Osteoblast (primary cell): ENCODE results near the gene C13orf42. TPM values are rescaled to one million over a fixed set of nuclear protein-coding genes. Genes with fewer than 3 reads are reported as not detected.

Experiments used
- DNase-seq: peaks from one replicate; pipeline ENCODE4 v3.0.0; 2011; ENCODE audit warnings: low spot score, mixed read lengths; ENCODE audit not compliant: insufficient read length; ENCODE audit errors: missing footprints
- H2AFZ ChIP-seq: 2 replicates; pipeline ENCODE4 v1.6.0; 2011; ENCODE audit warnings: mild to moderate bottlenecking, low read length
- H3K27ac ChIP-seq: 2 replicates; pipeline ENCODE4 v1.5.1; 2011; ENCODE audit warnings: mild to moderate bottlenecking, low read depth, low read length, moderate library complexity
- H3K27me3 ChIP-seq: 2 replicates; pipeline ENCODE4 v1.6.0; 2012; ENCODE audit warnings: mild to moderate bottlenecking, control low read depth, inconsistent platforms, low read length, moderate library complexity; ENCODE audit not compliant: insufficient read depth
- H3K36me3 ChIP-seq: 2 replicates; pipeline ENCODE4 v1.5.1; 2011; ENCODE audit warnings: mild to moderate bottlenecking, low read length, control low read depth, moderate library complexity; ENCODE audit not compliant: insufficient read depth
- H3K4me1 ChIP-seq: 2 replicates; pipeline ENCODE4 v1.5.1; 2011; ENCODE audit warnings: mild to moderate bottlenecking, low read length, control low read depth, moderate library complexity; ENCODE audit not compliant: insufficient read depth
- H3K4me2 ChIP-seq: 2 replicates; pipeline ENCODE4 v1.6.0; 2011; ENCODE audit warnings: mild to moderate bottlenecking, low read length; ENCODE audit not compliant: insufficient read depth
- H3K4me3 ChIP-seq: fragments of 200-600 bp; sonication (generic); 3 replicates; pipeline ENCODE4 v1.5.1; 2012; ENCODE audit warnings: mild to moderate bottlenecking, low read length, inconsistent platforms; ENCODE audit not compliant: insufficient read depth
- H3K79me2 ChIP-seq: 2 replicates; pipeline ENCODE4 v1.6.0; 2012; ENCODE audit warnings: mild to moderate bottlenecking, low read length, control low read depth, inconsistent platforms; ENCODE audit not compliant: insufficient read depth
- H3K9me3 ChIP-seq: 2 replicates; pipeline ENCODE4 v1.5.1; 2011; ENCODE audit warnings: low read depth, low read length, control low read depth
- H4K20me1 ChIP-seq: 2 replicates; pipeline ENCODE4 v1.6.0; 2012; ENCODE audit warnings: mild to moderate bottlenecking, low read length, control low read depth; ENCODE audit not compliant: insufficient read depth
- CTCF ChIP-seq: IDR thresholded peaks from 2 replicates; pipeline ENCODE4 v1.5.1; 2011; ENCODE audit warnings: mild to moderate bottlenecking, low read depth, low read length, moderate library complexity; ENCODE audit errors: extremely low read depth
- total RNA-seq: library from RNA; depleted of rRNA; stranded (reverse); fragments of >200 nt; gene quantifications from 2 replicates; pipeline ENCODE4 v1.2.3, GENCODE V29; 2012

The C13orf42 gene
- total RNA-seq, 1 donor: not detected

GRCh38 chr13:51147732-51148131 lies 36.7 kb upstream of the C13orf42 start:
- Histone ChIP-seq H2AFZ (no peak overlapping the region), H3K36me3 (no peaks in the 10 kb centered on the region), H3K4me1 (no peaks in the 10 kb centered on the region), H3K4me2 (no peak overlapping the region), H3K27ac (no peak overlapping the region), H3K4me3 (no peak overlapping the region), H3K9me3 (no peaks in the 10 kb centered on the region), H4K20me1 (no peaks in the 10 kb centered on the region), H3K79me2 (no peaks in the 10 kb centered on the region), H3K27me3 (peaks cover 32% of the 10 kb centered on the region)
- no peak for TF ChIP-seq CTCF
- no peak for DNase-seq

- Histone ChIP-seq H4K20me1 (no peaks in the 10 kb centered on the region), H2AFZ (no peak overlapping the region), H3K27me3 (peaks cover 23% of the 10 kb centered on the region), H3K4me2 (no peak overlapping the region), H3K4me3 (no peak overlapping the region), H3K79me2 (no peaks in the 10 kb centered on the region), H3K9me3 (no peaks in the 10 kb centered on the region), H3K27ac (no peak overlapping the region), H3K36me3 (no peaks in the 10 kb centered on the region), H3K4me1 (no peaks in the 10 kb centered on the region)
- TF ChIP-seq CTCF: no peak
- no peak for DNase-seq
Measured at GRCh38 chr13:51146667-51147066, 35.6 kb upstream of the C13orf42 start.

GRCh38 chr13:51137250-51137649 lies 26.2 kb upstream of the C13orf42 start:
- H3K4me2 ChIP-seq: no peak overlapping the region
- H3K27ac ChIP-seq: no peak overlapping the region
- H2AFZ ChIP-seq: no peak overlapping the region
- no peak for DNase-seq
- H3K79me2 ChIP-seq: no peaks in the 10 kb centered on the region
- no peaks in the 10 kb centered on the region for H3K4me1 ChIP-seq
- no peaks in the 10 kb centered on the region for H3K9me3 ChIP-seq
- H3K36me3 ChIP-seq: no peaks in the 10 kb centered on the region
- H4K20me1 ChIP-seq: no peaks in the 10 kb centered on the region
- peaks cover 13% of the 10 kb centered on the region for H3K27me3 ChIP-seq
- no peak for TF ChIP-seq CTCF
- no peak overlapping the region for H3K4me3 ChIP-seq

- H3K36me3 ChIP-seq: no peaks in the 10 kb centered on the region
- TF ChIP-seq CTCF: no peak
- no peaks in the 10 kb centered on the region for H4K20me1 ChIP-seq
- no peaks in the 10 kb centered on the region for H3K4me1 ChIP-seq
- no peak overlapping the region for H3K4me2 ChIP-seq
- no peaks in the 10 kb centered on the region for H3K9me3 ChIP-seq
- H3K27me3 ChIP-seq: peaks cover 13% of the 10 kb centered on the region
- DNase-seq: no peak
- H3K4me3 ChIP-seq: no peak overlapping the region
- H3K79me2 ChIP-seq: no peaks in the 10 kb centered on the region
- no peak overlapping the region for H3K27ac ChIP-seq
- no peak overlapping the region for H2AFZ ChIP-seq
Measured at GRCh38 chr13:51136276-51136980, 25.4 kb upstream of the C13orf42 start.
